ENCODE results near the gene HRH2. TPM values are rescaled to one million over a fixed set of nuclear protein-coding genes. Genes with fewer than 3 reads are reported as not detected.
A peak's percentile ranks its signal among the peaks of the same experiment; 100 is the strongest.

HRH2 gene
- total RNA-seq, 1 donor from 2014 or later: 7.5 TPM

DNA sequence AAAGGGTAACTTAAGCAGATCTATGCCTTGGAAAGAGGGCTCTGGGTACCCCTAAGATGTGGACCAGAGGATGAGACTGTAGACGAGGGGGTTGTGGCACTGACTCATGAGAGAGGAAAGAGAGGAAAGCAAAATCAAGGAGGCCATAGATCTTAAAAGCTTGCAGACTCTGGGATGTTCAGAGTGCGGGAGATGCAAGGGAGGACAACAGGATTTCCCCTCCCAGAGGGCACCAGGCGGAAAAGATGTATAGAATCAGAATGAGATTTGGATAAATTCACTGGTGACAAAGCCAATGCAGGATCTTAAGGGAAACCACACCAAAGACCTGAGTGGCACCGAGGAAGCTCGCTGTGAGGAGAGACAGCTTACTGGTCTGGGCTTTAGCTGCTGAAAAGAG lies 27.1 kb downstream of the HRH2 start:
- Histone ChIP-seq H3K27me3 (no peaks in the 10 kb centered on the region), H3K4me3 (no peak overlapping the region), H3K36me3 (no peaks in the 10 kb centered on the region), H3K4me1 (peaks cover 13 to 16% of the 10 kb centered on the region in 2 donors), H3K9me3 (no peaks in the 10 kb centered on the region), H3K27ac (no peak overlapping the region)
- TF ChIP-seq, protein P1, sequence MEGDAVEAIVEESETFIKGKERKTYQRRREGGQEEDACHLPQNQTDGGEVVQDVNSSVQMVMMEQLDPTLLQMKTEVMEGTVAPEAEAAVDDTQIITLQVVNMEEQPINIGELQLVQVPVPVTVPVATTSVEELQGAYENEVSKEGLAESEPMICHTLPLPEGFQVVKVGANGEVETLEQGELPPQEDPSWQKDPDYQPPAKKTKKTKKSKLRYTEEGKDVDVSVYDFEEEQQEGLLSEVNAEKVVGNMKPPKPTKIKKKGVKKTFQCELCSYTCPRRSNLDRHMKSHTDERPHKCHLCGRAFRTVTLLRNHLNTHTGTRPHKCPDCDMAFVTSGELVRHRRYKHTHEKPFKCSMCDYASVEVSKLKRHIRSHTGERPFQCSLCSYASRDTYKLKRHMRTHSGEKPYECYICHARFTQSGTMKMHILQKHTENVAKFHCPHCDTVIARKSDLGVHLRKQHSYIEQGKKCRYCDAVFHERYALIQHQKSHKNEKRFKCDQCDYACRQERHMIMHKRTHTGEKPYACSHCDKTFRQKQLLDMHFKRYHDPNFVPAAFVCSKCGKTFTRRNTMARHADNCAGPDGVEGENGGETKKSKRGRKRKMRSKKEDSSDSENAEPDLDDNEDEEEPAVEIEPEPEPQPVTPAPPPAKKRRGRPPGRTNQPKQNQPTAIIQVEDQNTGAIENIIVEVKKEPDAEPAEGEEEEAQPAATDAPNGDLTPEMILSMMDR (IDR thresholded peaks at IDR 0.05): no peak
- intact Hi-C loops (cut with DNase I): no loop called here
- no peak for DNase-seq (ENCODE audit: low spot score in 2 of 2)

DNA sequence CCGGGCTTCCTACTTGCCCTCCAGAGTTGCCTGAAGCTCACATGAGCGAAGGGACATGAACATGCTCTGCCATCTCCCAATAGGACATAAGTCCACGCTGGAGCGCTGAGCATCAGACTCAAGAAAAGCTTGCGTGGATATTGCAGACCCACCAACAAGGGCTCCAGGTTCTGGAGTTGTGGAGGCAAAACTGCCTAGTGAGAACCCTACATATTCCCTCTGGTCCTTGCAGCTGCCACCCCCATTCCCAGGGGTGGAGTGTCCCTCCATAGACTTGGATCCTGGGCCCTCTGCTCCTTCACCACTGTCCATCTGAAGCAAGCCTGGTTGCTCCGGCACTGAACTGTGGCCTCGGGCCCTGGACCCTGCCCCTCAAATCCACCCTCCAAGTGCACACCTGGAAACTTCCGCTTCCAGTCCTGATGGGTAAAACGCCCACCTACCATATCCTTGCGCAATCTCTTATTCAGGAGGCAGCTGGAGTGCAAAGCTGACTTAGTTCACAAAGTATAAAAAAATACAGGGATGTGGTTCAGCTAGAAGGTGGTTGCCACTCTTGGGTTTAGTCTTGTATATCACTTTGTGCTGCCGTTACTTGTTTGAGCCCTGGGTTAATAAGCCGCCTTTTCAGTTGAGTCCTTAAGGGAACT lies 28.0 kb downstream of the HRH2 start:
- TF ChIP-seq, protein P1 (IDR thresholded peaks at IDR 0.05): no peak

DNA sequence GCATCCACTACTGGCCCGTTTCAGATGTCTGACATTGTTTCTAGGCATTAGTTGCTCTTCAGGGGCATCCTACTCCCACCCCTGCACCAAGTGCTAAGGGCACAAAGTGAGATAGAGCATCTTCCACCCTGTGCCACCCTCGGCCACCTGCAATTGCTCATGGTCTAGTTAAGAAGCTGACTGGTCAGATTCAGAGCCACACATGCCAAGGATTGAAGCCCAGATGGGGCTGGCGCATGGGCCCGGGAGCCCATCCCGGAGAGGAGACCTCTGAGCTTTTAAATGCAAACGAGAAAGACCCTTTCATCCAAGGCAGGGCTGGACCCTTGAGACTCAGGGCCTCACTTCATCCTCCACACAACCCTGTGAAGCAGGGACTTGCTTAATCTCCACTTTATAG lies 28.5 kb downstream of the HRH2 start:
- Histone ChIP-seq H3K4me3 (no peak overlapping the region), H3K27ac (no peak overlapping the region), H3K36me3 (no peaks in the 10 kb centered on the region), H3K9me3 (no peaks in the 10 kb centered on the region), H3K4me1 (peaks cover 14 to 15% of the 10 kb centered on the region in 2 donors), H3K27me3 (no peaks in the 10 kb centered on the region)
- TF ChIP-seq, protein P1 (IDR thresholded peaks at IDR 0.05): no peak
- intact Hi-C loops (cut with DNase I): no loop called here
- DNase-seq (ENCODE audit: low spot score in 2 of 2): no peak

More for the DNA sequence above, 28.0 kb downstream of the HRH2 start:
- DNase-seq (ENCODE audit: low spot score in 2 of 2): no peak
- intact Hi-C loops (cut with DNase I): no loop called here
- Histone ChIP-seq H3K4me3 (no peak overlapping the region), H3K27ac (no peak overlapping the region), H3K27me3 (no peaks in the 10 kb centered on the region), H3K4me1 (peaks cover 15 to 17% of the 10 kb centered on the region in 2 donors), H3K36me3 (no peaks in the 10 kb centered on the region), H3K9me3 (no peaks in the 10 kb centered on the region)

DNA sequence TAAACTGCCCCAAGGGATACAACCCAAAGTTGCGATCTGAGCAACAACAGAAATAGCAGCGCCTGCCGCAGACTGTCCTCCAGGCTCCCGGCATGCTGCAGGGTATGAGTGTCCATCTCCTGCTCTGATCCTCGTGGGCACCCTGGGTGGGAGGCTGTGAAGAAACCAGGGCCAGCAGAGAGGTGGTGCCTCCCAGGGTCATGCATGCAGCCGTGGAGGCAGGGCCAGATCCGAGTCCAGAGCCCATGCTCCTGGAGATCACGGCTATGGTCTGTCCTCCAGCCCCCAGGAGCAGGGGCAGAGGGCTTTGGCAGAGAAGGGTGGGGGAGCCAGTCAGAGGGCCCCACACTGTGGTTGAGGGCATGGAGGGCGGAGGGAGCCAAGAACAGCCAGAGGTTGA lies 29.0 kb downstream of the HRH2 start:
- Histone ChIP-seq H3K27ac (peak overlapping the region in 1 of 2 donors; percentile 40), H3K9me3 (no peaks in the 10 kb centered on the region), H3K4me3 (no peak overlapping the region), H3K4me1 (peaks cover 14 to 15% of the 10 kb centered on the region in 2 donors), H3K36me3 (no peaks in the 10 kb centered on the region), H3K27me3 (no peaks in the 10 kb centered on the region)
- TF ChIP-seq, protein P1 (IDR thresholded peaks at IDR 0.05): no peak
- no peak for DNase-seq (ENCODE audit: low spot score in 2 of 2)
- intact Hi-C loops (cut with DNase I): no loop called here

DNA sequence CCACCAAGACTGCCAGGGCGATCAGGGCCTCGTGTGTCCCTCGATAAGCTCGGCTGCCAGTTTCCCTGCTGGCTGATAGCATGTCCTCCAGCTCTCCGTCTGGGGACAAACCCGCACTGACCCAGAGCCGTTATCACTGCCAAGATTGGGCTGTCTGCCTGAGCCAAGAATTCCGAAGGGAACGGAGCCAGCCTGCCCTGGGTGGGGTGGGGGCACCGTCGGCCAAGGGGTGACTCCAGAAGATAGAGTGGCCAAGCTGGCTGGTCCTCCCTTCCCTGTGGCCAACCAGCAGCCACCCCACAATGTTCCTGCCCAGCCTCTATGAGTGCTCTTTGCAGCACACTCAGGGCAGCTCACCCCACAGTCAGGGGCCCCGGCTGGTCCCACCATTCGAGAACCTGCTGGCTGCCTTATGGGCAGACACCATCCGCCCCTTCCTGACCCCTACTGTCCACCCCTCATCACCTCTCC lies 29.4 kb downstream of the HRH2 start:
- Histone ChIP-seq H3K27ac (peak overlapping the region in 1 of 2 donors; percentile 40), H3K36me3 (no peaks in the 10 kb centered on the region), H3K9me3 (no peaks in the 10 kb centered on the region), H3K4me1 (peaks cover 14 to 15% of the 10 kb centered on the region in 2 donors), H3K27me3 (no peaks in the 10 kb centered on the region), H3K4me3 (no peak overlapping the region)
- intact Hi-C loops (cut with DNase I): no loop called here
- TF ChIP-seq, protein P1 (IDR thresholded peaks at IDR 0.05): no peak
- DNase-seq (ENCODE audit: low spot score in 2 of 2): no peak
